Hindlimb muscle (tissue), 1 donor: ENCODE data around the gene RBM10. TPM values are rescaled to one million over a fixed set of nuclear protein-coding genes. Genes with fewer than 3 reads are reported as not detected.
A peak's percentile ranks its signal among the peaks of the same experiment; 100 is the strongest.

ENCODE experiments used
- DNase-seq: peaks from one replicate; pipeline ENCODE4 v3.0.0-alpha.2; 2013
- polyA plus RNA-seq: library from polyadenylated mRNA; unstranded; fragments of 120-200 nt; gene quantifications from one replicate; pipeline ENCODE4 v1.2.1, GENCODE V29; 2013; ENCODE audit not compliant: insufficient read length

Gene RBM10
- polyA plus RNA-seq, 1 donor = 42.1 TPM

DNA sequence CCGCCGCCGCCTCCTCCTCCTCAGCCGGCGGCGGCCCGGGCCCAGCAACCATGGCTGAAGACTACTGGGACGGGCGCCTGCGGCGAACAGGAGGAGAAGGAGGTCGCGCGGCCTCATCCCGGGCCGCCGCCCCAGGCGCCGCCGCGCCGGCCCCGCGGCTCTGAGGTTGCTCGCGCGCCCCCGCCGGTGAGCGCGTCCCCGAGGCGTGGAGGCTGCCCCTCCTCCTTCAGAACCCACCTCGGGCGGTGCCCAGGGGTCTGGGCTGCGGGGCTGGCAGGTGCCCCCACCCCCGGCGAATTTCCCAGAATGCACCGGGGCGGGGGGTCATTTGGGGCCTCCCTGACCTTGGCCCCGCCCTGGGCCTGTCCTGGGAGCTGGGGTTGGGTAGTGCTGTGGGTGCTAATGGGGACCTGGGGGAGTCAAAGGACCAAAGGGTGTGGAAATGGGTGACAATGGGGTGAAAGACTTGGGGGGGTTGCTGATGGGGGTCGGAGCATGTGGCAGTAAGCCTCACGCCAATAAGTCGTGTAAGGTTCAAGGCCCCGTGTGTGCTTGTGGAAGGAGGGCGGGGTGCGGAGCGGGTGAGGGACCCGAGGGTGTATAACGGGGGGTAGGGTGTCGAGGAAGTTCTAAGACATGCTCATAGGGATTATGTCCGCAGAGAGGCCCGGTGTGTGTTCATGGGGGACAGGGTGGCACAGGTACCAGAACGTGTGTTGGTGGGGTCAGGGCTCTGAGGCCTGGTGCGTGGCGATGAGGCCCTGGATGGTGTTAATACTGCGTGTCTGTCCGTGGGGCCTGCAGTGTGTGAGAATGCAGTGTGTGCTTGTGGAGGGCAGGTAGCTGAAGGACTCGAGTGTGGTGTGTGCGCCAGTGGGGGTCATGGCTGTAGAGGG lies 74.1 kb downstream of the RBM10 start:
- DNase-seq = no peak

DNA sequence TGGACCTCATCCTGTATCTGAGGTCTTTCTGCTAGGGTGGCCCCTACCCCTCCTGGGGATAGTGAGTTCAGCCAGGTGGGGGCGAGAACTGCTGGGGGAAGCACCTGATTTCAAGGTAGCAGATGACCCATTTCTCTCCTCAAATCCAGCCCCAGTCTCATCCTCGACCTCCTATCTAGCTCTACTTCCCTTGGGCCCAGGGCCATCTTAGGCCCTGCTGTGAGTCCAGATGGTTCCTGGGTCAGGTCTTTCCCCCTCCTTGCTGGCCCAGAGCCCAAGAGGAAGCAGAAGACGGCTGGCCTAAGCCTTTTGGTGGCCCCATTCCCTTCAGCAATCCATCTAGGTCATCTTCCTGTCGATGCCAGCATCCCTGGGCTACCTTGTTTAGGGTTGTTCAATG lies 76.7 kb downstream of the RBM10 start:
- DNase-seq = no peak

DNA sequence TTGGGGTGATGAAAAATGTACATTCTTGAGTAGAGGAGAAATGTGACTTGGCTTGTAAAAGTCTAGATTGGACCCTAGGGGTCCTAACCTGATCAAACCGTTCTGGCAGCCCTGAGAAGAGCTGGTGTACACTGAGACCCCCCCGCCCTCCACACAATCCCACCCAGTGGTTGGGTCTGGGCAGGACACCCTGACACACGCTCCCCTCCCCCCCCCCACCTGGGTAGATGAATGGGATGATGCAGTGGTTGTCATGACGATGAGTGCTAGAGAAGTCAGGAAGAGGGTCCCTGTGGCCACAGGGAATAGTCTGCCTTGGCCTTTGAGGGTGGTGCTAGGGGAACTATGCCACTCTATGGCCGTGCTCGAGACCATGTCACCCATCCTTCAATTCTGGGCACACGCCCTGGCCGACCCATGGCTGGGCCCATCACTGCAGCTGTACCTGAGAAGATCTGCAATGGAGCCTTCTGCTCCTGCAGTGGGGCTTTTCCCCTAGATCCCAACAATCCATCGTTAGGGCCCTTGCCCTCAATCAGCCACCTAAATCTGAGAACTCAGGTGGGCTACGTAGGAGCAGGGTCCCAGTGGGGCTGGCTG lies 77.8 kb downstream of the RBM10 start:
- no peak for DNase-seq

DNA sequence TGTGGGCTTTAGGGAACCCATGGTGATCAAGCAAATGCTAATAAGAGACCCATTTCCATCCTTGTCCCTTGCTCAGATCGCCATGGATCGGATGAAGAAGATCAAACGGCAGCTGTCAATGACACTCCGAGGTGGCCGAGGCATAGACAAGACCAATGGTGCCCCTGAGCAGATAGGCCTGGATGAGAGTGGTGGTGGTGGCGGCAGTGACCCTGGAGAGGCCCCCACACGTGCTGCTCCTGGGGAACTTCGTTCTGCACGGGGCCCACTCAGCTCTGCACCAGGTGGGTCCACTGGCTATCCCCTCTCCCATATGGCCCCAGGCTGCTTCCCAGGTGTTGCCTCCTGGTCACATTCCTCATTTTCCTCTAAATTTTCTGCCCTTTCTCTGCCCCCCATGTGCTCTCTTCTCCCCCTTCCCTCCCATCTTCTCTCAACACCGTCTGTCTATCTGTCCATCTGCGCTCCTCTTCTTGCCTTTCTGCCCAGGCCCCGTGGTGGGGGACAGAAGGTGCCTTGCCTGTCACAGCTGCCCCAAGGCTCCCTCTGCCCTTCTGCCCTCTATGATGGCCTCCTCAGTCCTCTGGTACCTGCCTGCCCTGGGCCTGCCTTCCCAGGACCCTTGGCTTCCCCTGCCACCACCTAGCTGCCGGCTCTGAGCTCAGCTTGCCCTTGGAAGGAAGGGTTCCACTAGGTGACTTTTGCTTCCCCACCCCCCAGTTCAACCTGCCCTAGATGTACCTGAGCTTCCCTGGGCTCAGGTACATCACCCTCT lies 78.6 kb downstream of the RBM10 start:
- no peak for DNase-seq

DNA sequence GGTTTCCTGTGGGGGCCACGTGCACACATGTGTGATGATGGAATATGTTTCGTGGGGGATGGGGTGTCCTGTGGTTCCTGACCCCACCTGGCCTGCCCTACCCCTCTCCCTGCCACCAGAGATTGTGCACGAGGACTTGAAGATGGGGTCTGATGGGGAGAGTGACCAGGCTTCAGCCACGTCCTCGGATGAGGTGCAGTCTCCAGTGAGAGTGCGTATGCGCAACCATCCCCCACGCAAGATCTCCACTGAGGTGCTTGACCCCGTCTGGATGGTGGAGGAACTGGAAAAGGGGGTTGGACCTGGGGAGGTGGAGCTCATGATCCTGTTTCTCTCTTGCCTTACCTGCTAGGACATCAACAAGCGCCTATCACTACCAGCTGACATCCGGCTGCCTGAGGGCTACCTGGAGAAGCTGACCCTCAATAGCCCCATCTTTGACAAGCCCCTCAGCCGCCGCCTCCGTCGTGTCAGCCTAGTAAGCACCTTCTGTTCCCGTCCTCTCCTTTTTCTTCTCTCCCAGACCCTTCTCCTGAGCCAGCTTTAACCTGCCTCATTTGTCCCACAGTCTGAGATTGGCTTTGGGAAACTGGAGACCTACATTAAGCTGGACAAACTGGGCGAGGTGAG lies 79.4 kb downstream of the RBM10 start:
- DNase-seq = no peak

DNA sequence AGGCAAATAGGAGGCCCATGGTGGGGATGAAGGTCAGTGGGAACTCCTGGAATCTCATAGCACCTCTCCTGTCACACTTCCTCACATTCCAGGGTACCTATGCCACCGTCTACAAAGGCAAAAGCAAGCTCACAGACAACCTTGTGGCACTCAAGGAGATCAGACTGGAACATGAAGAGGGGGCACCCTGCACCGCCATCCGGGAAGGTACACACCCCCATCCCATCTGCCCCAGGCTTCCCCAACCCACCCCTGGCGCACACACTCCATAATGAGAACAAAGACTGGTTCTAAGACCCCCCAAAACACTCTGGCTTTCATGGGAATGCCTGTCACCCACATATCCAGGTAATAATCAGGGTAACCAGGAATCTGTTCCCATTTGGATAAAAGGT lies 79.9 kb downstream of the RBM10 start:
- no peak for DNase-seq

DNA sequence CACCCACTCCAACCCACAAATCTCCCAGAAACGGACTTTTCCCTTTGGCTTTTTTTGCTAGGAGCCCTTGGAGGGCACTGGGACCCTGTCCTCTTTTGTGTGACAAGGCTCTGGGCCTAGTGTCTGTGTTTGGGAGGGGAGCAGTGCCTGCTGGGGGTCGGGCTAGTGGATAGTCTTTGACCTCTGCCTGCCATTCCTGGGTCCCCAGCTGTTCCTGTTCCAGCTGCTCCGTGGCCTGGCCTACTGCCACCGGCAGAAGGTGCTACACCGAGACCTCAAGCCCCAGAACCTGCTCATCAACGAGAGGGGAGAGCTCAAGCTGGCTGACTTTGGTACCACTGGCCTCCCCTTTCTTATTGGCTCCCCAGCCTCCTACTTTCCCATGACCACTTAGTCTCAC lies 81.0 kb downstream of the RBM10 start:
- DNase-seq = no peak

DNA sequence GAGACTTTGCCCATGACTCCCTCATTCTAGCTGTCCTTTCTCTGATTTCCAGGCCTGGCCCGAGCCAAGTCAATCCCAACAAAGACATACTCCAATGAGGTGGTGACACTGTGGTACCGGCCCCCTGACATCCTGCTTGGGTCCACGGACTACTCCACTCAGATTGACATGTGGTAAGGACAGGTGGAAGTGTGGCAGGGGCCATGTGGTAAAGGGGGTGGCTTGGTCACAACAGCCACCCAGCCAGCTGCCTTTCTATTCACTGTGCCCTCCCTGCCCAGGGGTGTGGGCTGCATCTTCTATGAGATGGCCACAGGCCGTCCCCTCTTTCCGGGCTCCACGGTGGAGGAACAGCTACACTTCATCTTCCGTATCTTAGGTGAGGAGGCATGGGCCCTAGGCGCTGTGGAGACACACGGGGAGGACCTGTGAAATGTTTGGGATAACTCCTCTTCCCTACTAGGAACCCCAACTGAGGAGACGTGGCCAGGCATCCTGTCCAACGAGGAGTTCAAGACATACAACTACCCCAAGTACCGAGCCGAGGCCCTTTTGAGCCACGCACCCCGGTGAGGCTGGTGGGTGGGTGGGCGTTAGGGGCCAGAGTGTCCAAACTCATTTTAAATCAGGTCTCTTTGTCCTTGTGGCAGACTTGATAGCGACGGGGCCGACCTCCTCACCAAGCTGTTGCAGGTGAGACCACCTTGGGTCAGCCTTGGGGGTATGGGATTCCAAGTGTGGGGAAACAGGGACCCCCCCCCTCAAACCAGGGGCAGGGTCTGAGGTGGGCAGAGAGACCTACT lies 81.7 kb downstream of the RBM10 start:
- no peak for DNase-seq

DNA sequence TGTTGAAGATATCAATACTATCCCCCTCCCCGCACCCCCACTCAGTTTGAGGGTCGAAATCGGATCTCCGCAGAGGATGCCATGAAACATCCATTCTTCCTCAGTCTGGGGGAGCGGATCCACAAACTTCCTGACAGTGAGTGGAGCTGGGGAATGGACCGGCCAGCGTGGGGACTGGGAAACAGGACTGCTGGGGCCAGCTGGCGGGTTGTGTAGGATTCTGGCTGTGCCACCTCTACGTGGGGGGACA lies 82.2 kb downstream of the RBM10 start:
- DNase-seq = no peak

DNA sequence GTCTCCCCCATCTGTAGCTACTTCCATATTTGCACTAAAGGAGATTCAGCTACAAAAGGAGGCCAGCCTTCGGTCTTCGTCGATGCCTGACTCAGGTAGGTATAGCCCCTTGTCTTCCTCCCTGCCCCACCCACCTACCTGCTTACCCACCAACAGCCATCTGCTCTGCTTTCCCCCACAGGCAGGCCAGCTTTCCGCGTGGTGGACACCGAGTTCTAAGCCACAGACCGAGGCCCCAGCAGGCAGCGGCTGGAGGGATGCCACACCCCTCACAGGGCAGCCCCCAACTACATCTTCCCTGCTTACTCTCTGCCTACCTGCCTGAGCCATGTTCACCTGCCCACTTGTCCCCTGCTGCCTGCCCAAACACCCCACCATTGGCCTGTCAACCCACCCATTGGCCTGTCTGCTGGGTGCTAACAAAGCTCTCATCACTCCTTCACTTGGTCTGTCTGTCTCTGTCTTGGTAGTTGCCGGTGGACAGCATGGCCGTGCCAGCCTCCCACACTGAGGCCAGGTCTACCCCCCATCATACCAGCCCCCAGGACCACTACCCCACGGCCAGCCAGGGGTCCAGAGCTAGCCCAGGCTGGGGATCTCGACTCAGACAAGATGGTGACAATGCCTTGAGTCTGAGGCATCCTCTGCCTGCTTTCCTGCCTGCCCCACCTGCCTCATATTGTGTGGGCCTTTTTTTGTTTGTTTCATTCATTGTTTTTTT lies 83.7 kb downstream of the RBM10 start:
- DNase-seq = no peak

DNA sequence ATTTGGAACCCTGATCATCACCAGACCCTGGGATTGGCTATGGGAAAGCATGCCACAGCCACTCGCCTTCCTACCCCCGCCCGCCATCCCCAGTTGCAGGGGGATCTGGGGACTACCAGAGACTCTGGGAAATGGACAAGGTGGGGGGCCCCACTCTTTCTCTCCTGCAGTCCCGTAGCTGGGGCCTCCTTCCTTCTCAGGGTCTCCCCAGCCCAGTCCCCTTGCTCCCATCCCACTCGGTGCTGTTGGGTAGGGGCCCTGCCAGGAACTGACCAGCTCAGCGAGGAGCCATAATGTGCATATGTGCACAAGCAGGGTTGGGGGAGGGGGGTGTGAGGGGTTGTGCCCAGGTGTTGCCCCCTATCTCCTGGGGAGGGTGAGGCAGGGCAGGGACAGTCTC lies 84.4 kb downstream of the RBM10 start:
- no peak for DNase-seq

DNA sequence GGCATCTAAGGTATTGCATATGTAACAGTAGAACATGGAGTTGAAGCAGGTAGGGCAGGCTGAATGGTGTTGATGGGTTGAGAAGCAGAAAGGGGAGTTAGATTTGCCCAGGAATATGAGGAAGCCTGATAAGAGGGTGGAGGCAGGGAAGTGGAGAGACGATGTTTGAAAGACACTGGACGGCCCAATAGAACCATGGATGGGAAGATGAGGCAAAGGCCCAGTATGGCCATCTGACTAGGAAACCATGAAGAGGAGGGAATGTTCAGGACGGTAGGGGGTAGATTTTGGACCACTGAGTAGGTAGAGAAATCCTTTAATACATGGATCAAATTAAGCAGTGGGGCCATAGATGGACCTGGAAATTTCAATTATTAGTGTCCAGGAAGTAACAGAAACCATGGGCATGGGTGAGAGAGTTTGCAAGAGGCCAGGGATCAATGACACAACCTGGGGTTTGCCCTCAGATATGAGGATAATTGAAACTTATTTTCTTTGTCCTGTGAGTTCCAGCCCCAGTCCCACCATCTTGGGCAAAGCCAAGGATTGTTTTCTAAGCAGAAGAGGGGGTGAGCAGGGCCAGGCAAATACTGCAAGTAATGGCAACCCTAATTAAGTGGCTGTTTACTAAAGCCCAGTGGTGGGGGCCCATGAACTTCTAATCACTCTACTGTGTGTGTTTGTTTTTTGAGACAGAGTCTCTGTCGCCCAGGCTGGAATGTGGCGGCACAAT lies 85.3 kb downstream of the RBM10 start:
- DNase-seq = no peak

DNA sequence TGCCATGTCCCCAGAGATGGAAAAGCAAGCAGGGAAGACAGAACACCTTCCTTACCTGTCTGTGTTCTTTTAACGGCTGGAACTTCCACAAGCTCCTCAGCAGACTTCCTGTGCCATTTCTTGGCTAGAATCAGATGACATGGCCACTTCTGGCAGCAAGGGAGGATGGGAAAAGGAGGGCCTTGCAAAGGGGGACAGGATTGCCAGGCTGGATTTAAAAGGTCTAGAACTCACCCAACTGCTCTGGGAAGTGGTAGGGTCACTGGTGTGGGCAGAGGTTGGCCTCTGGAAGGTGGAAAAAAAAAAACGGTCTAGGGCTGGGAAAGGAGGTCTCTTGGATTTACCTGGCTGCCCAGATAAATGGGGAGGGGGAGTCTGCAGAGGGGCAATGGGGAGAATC lies 86.1 kb downstream of the RBM10 start:
- no peak for DNase-seq

DNA sequence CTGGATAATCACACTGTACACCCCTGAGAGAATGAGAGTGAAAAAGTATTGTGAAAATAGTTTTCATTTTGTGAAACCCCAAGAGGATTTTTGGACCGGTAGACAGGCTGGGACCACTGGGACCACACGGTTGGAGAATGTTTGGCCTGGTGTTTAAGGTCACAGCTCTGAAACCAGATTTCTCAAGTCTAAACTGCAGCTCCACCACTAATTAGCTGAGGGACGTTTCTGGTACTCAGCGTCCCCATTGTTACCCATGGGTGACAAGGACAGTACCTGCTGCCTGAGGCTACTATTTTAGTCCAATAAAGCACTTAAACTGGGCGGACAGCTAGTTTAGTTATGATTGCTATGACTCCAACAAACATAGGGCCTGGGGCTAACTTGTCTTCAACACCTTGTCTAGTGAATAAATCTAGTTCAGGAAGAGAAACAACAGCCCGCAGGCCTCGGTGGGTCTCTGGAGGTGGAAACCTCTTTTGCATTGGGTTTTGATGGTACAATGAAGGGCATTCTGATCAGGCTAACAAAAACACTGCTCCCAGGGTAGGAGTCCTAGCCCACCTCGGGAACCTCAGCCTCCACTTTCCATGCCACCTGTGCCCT lies 87.3 kb downstream of the RBM10 start:
- DNase-seq = no peak

DNA sequence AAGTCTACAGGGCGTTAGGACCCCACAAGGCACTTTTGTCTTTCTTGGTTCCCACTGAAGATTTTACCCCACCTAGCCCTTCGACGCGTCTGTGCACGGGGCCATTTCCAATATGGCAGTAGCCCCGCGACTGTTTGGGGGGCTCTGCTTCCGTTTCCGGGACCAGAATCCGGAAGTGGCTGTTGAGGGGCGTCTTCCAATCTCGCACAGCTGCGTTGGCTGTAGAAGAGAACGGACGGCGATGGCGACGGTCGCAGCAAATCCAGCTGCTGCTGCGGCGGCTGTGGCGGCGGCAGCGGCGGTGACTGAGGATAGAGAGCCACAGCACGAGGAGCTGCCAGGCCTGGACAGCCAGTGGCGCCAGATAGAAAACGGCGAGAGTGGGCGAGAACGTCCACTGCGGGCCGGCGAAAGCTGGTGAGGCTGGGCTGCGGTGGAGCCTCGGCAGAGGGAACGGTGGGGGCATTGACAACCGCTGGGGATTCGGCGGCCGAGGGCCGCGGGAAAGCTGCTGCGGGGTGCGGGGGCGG lies 87.8 kb downstream of the RBM10 start, which contains the start of gene USP11:
Gene USP11, plus strand, starts transcription at position 207 of the 530 bp plus-strand sequence. Its CDS starts 35 bp downstream, at position 242.
- DNase-seq = peak; percentile 67

DNA sequence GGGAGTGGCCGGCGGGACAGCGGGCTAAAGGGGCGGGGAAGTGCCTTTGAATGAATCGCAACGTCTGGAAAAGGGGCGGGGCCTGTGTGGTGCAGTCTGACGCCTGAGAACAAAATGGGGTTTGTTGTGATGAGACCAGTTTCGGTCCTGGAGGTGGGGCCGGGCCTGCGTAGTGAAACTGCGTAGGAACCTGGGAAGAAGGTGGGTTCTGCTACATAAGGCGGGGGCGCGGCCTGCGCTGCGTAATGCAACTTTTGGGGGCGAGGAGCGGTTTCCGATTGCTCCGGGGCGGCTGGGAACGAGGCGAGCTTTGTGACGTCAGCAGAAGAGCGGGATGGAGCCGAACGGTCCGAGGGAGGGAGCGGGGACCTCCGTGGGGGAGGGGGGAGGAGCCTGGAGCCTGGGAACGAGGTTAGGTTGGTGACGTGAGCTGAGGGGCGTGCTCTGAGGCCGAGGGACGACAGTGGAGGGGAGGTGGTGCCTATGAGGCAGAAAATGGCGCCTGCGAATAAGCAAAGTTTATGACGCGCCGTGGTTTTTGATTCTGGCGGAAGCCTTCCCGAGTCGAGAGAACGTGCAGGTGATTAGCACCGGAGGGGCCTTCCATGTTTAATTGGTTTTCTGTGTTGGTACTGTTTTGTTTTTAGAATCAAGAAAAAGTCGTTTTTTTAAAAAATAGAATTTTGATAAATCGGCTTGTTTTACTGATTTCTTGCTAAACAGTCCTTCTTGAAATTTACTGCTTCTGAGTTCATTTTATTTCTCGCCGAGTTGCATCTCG lies 88.5 kb downstream of the RBM10 start:
- DNase-seq = peak; percentile 92

DNA sequence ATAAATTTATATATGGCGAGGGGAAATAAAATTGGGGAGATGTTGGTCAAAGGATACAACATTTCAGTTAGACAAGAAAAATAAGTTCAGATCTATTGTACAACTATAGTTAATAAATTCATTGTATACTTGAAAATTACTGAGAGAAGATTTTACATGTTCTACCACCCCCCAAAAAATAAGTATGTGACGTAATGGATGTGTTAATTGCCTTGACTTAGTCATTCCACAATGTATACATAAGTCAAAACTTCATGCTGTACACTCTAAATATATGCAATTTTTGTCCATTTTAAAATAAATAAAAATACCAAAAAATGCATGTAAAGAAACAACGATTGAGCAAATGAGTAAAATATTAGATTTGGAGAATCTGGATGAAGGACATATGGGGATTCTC lies 89.6 kb downstream of the RBM10 start:
- DNase-seq = no peak

DNA sequence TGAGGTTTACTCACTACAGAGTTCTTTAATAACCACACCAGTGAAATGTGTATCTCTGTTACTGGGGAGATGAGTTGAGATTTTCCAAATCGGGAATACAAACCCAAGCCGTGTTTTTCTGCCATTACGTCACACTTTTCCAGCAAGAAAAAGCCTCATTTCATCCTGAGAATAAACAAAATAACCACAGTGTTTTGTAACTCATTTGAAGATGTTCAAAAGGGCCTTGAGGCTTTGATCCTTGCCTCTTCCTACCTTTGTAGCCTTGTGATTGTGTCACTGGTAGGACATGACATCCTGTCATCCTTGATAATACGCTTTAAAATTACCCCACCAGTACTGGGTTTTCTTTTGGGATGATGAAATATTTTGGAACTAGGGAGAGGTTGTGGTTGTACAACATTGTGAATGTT lies 90.7 kb downstream of the RBM10 start:
- no peak for DNase-seq
